Hepatocyte (in vitro differentiated cells): Measurements from ENCODE around the gene MAX.
"Not testable (repeated sequence)": the region's sequence is repeated elsewhere in the genome, so short reads cannot be mapped to it uniquely, and the experiment has no call there.

Experiments used
- CTCF ChIP-seq: fragments of 200-600 bp; sonication (generic); IDR thresholded peaks from 2 replicates; pipeline ENCODE4 v1.5.1; 2016; ENCODE audit warnings: antibody characterized with exemption, mild to moderate bottlenecking; ENCODE audit not compliant: poor library complexity
- EZH2 ChIP-seq: fragments of 200-600 bp; sonication (generic); IDR thresholded peaks from 2 replicates; pipeline ENCODE4 v1.6.1; 2016; ENCODE audit warnings: antibody characterized with exemption, mild to moderate bottlenecking, borderline replicate concordance
- EZH2phosphoT487 ChIP-seq: fragments of 200-600 bp; sonication (generic); IDR thresholded peaks from one replicate; pipeline ENCODE4 v1.6.1; 2018; ENCODE audit warnings: antibody characterized with exemption, mild to moderate bottlenecking, low read depth, moderate library complexity; ENCODE audit not compliant: unreplicated experiment, severe bottlenecking

- TF ChIP-seq CTCF, EZH2, EZH2phosphoT487: not testable (repeated sequence)
Observed at GRCh38 chr14:65087835-65088234, 14.5 kb downstream of the MAX start.
